Measurements from ENCODE around the gene APRT. TPM values are rescaled to one million over a fixed set of nuclear protein-coding genes. Genes with fewer than 3 reads are reported as not detected.

The APRT gene
- total RNA-seq, 1 donor from 2014 or later = 54.4 TPM

GRCh38 chr16:88803264-88803987 lies 8.3 kb downstream of the APRT start, which contains the start of gene CDT1:
CDT1 (plus strand) TSS chr16:88803789; CDS start chr16:88803832, 43 bp downstream.
- no peak within 1 kb of the TSS for H3K27ac Mint-ChIP-seq (ENCODE audit: unreplicated experiment)
- H3K4me3 Mint-ChIP-seq (ENCODE audit: unreplicated experiment) = peak within 1 kb of the TSS; percentile 74
- DNase-seq = peak; percentile 83
- H3K27me3 Mint-ChIP-seq (ENCODE audit: unreplicated experiment) = peaks cover 1% of the 10 kb centered on the region
- no peaks in the 10 kb centered on the region for H3K4me1 Mint-ChIP-seq (ENCODE audit: low read depth, unreplicated experiment)
- H3K9me3 Mint-ChIP-seq (ENCODE audit: unreplicated experiment) = peaks cover 2% of the 10 kb centered on the region
- no peaks in the 10 kb centered on the region for H3K36me3 Mint-ChIP-seq (ENCODE audit: unreplicated experiment)
- no peak for TF ChIP-seq CTCF (IDR thresholded peaks at IDR 0.05; ENCODE audit: partially characterized antibody, unreplicated experiment)

GRCh38 chr16:88800277-88800592 lies 11.5 kb downstream of the APRT start:
- no peaks in the 10 kb centered on the region for H3K36me3 Mint-ChIP-seq (ENCODE audit: unreplicated experiment)
- no peaks in the 10 kb centered on the region for H3K4me1 Mint-ChIP-seq (ENCODE audit: low read depth, unreplicated experiment)
- TF ChIP-seq CTCF (IDR thresholded peaks at IDR 0.05; ENCODE audit: partially characterized antibody, unreplicated experiment) = no peak
- peak overlapping the region; percentile 5 for H3K4me3 Mint-ChIP-seq (ENCODE audit: unreplicated experiment)
- no peak for DNase-seq
- H3K9me3 Mint-ChIP-seq (ENCODE audit: unreplicated experiment) = peaks cover 2% of the 10 kb centered on the region
- H3K27ac Mint-ChIP-seq (ENCODE audit: unreplicated experiment) = no peak overlapping the region
- H3K27me3 Mint-ChIP-seq (ENCODE audit: unreplicated experiment) = peaks cover 1% of the 10 kb centered on the region

- Mint-ChIP-seq H3K27me3 (ENCODE audit: unreplicated experiment) (peaks cover 1% of the 10 kb centered on the region), H3K36me3 (ENCODE audit: unreplicated experiment) (no peaks in the 10 kb centered on the region), H3K9me3 (ENCODE audit: unreplicated experiment) (peaks cover 2% of the 10 kb centered on the region), H3K4me1 (ENCODE audit: low read depth, unreplicated experiment) (no peaks in the 10 kb centered on the region), H3K27ac (ENCODE audit: unreplicated experiment) (no peak overlapping the region), H3K4me3 (ENCODE audit: unreplicated experiment) (no peak overlapping the region)
- DNase-seq = no peak
- TF ChIP-seq CTCF (IDR thresholded peaks at IDR 0.05; ENCODE audit: partially characterized antibody, unreplicated experiment) = no peak
Measured at GRCh38 chr16:88799569-88800276, 12.0 kb downstream of the APRT start.

GRCh38 chr16:88798772-88799455 lies 12.8 kb downstream of the APRT start:
- H3K27ac Mint-ChIP-seq (ENCODE audit: unreplicated experiment) = no peak overlapping the region

More at GRCh38 chr16:88798772-88799455, 12.8 kb downstream of the APRT start:
- Mint-ChIP-seq H3K9me3 (ENCODE audit: unreplicated experiment) (peaks cover 2% of the 10 kb centered on the region), H3K4me3 (ENCODE audit: unreplicated experiment) (no peak overlapping the region), H3K36me3 (ENCODE audit: unreplicated experiment) (no peaks in the 10 kb centered on the region), H3K27me3 (ENCODE audit: unreplicated experiment) (peaks cover 1% of the 10 kb centered on the region), H3K4me1 (ENCODE audit: low read depth, unreplicated experiment) (no peaks in the 10 kb centered on the region)
- DNase-seq = no peak
- no peak for TF ChIP-seq CTCF (IDR thresholded peaks at IDR 0.05; ENCODE audit: partially characterized antibody, unreplicated experiment)

Measured in glutamatergic neuron (in vitro differentiated cells).